Measurements from ENCODE around the gene AIF1L. TPM values are rescaled to one million over a fixed set of nuclear protein-coding genes. Genes with fewer than 3 reads are reported as not detected.

Gene AIF1L
- total and polyA plus RNA-seq, 2 of the 13 experiments (the other 11 are each of a cell fraction or from before 2014, with no cell fraction given) = 12.4 to 36.5 TPM

GRCh38 chr9:131096269-131097125 is at the start of gene AIF1L (continued):
- no peak for TF ChIP-seq ZBED4 (CRISPR knock-in tag; IDR thresholded peaks at IDR 0.05; ENCODE audit: borderline replicate concordance)
- TF ChIP-seq NCOA5 (CRISPR knock-in tag; IDR thresholded peaks at IDR 0.05) = no peak
- no peak for TF ChIP-seq ARNTL (CRISPR knock-in tag; IDR thresholded peaks at IDR 0.05)
- peak; percentile 77; the same call in 1 of the 2 replicates for TF ChIP-seq MAZ (IDR thresholded peaks at IDR 0.05; ENCODE audit: borderline replicate concordance, low read depth, low read length)
- no peak for TF ChIP-seq MAZ (CRISPR knock-in tag; IDR thresholded peaks at IDR 0.05; ENCODE audit: low read depth)
- no peak for TF ChIP-seq NFE2 (CRISPR knock-in tag; IDR thresholded peaks at IDR 0.05)
- no peak for TF ChIP-seq NFRKB (IDR thresholded peaks at IDR 0.05)
- TF ChIP-seq CSRNP1 (CRISPR knock-in tag; IDR thresholded peaks at IDR 0.05) = no peak
- no peak for TF ChIP-seq CENPBD1 (CRISPR knock-in tag; IDR thresholded peaks at IDR 0.05; ENCODE audit: borderline replicate concordance, low read depth)
- no peak for TF ChIP-seq TRIM22 (IDR thresholded peaks at IDR 0.05)
- no peak for TF ChIP-seq GRHL1 (CRISPR knock-in tag; conservative IDR thresholded peaks at IDR 0.05)
- no peak for TF ChIP-seq SNRNP70 (IDR thresholded peaks at IDR 0.05; ENCODE audit: low read depth, low read length)
- no peak for TF ChIP-seq ZNF281 (CRISPR knock-in tag; IDR thresholded peaks at IDR 0.05; ENCODE audit: borderline replicate concordance)
